NCI-H187 (cell line): ENCODE measurements around the gene RABGGTA.

Experiments
- DNase-seq, 2 experiments: peaks; one replicate each; lab custom pipeline; 2025; lab: John Stamatoyannopoulos, UW

The RABGGTA gene

DNA sequence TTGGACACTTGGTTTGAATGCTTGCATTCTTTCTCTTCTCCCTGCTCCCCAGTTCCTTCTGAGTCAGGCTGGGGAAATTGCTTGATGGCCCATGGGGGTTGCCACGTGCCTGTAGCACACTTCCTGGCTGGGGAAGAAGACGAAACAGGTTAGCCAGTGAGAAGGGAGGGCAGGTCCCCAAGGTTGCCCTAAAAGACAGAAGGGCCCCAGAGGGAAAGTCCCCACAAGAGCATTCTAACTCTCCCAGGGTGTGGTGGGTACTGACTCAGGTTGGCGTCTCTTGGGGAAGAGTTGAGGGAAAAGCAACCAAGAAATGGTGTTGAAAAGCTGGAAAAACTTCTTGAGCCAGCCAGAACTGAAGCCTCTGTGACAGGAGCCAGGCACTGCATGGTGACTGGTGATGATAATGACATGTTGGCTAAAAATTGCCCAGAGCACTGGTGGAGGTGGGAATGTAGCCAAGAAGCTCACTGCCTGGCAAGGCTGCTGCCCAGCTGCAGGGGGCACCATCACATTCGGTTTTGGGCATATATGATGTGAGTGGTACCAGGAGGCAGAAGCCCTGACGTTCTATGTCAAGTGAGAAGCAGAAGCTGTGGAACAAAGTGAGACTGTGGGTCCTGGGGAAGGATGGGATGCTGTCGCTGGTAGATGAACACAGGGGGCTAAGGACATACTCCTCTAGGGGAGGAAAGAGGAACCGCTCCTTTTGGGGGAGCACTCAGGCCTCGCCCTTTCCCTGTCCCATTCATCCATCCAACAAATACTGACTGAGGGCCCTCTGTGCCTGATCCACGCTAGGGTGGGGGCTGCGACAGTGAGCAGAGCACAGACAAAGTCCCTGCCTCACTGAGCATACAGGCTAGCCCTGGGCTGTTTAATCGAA is 8.1 kb upstream of the RABGGTA start:
- DNase-seq, result no peak

DNA sequence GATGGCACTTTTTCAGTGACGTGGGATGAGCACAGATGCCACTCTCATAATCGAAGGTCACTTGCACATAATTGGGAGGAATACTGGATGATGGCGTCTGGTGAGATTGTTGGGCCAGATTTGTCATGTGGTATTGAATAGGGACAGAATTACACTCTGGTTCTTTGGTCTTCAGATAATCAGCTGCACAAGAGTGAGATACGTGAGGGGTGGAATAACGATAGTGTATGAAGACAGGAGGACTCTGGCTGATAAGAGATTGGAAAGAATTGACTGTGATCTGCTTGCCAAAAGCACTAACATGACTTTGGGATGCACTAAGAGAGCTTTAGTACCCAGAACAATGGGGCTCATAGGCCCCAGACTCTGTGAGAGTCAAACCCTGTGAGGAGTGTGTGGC is 7.0 kb upstream of the RABGGTA start:
- DNase-seq, result no peak

DNA sequence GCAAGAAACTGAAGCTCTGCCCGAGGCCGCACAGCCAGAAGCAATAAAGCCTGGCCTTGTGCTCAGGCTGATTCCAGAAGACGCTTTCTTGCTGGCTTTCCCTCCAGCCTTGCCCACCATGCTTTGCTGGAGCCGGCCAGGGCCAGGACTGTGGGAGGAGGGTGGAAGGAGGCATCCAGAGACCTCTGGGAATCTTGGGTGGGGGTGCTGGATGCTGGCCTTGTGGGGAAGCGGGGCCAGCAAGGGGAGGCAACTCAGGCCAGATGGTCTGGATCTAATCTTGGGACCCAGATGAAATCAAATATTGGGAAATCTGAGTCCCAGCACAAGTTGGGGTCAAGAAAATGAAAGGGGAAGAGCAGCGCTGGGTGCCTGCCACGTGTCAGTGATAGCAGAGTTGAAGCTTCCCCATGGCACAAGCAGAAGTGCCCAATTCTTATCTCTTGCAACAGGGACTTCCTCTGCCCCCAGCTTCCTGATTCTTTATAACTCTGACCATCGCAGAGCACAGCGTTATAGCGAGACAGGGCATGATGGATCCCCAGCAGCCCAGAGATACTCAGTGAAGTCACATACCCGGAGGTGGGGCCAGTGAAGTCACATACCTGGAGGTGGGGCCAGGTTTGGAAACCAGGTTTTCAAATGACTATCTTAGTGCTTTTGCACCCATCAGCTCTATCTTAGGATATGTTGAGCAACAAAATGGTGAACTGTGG is 6.4 kb upstream of the RABGGTA start:
- no peak for DNase-seq

DNA sequence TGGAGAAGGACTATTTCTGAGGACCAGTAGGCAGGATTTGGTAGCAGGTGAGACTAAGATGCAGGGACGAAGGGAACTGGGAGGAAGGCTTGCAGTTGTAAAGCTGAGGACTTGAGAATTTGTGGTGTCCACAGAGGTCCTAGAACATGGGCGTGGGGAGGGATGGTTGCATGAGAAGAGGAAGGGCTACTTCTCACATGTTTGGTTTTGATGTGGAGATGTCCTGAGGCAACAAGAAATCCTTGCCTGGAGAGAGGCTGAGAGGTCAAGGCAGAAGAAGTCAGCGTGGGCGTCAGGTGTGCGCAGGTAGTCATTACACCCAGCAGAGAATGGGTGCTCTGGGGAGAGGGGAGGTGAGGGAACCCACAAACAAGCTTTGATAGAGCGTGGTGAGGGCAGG is 5.7 kb upstream of the RABGGTA start:
- no peak for DNase-seq

DNA sequence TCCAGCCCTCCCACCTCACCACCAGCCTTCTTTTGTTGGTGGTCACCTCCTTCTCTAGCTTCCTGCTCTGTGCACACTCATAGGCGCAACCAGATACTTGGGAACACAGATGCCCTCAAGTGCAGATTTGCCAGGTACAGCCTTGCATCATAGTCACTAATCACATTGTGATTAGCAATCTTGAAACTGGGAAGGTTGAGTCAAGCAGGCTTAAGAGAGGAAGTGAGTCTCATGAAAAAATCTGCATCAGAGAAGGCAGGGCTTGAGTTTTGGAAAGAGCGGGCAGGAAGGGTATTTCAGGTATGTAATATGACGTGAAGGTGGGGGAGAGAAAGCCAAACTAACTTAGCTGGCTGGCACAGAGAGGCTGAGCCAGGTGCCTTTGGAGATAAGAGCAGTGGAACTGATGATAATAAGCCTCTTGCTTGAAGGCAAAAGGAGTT is 2.7 kb upstream of the RABGGTA start:
- no peak for DNase-seq

DNA sequence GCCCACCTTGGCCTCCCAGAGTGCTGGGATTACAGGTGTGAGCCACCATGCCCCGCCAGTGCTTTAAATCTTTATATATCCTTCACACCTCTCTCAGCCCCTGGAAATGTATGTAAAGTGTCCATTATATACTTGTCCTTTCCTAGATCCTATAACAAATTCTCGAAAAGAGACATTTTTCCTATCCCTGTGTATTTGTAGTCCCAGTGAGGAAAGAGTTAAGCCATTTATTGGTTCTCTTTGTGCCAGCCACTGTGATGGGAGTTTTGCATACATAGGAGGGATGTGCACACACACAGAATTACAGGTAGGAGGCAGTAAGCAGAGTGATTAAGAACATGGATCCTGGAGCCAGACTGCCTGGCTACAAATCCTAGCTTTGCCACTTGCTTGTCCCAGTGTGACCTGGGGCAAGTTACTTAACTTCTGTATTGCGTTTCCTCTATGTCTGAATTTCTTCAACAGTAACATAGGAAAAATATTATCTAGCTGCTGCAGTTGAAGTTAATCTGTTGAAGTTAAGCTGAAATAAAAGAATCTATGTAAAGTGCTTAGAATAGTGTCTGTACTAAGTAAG is 2.1 kb upstream of the RABGGTA start:
- no peak for DNase-seq

DNA sequence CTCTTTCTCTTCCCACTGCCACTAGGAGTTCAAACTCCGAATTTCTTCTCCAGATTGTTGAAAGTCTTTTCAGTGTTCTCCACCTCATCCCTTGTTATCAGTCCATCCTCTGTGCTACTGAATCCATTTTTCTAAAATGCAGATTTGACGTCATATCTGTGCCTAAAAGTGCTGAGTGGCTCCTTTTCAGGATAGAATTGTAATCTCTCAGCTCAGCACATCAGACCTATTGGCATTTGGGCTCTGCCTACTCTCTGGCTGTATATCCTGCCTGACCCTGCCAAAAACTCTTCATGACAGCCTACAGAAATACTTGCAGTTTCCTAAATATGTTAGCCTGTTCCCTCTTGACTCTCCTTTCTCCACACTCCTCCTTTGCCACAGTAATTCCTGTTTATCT is 1.1 kb upstream of the RABGGTA start:
- DNase-seq, result no peak

DNA sequence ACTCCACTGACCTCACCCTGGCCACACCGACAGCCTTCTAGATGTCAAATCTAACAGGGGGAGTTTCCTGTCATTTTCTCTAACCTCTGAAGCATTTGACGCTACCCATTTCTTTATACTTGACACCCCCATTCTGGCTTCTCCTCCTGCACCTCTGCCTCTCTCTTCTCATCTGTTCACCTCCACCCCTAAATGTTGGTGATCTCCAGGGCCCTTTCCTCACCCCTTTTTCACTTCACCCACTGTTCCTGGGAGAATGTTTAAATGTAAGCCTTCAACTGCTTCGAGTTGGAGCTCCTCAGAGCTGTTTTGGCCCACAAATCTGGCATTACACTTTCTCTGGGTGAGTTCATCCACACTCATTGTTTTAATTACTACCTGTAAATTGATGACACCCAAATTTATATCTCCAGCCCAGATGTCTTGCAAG is 452 bp upstream of the RABGGTA start:
- no peak for DNase-seq

DNA sequence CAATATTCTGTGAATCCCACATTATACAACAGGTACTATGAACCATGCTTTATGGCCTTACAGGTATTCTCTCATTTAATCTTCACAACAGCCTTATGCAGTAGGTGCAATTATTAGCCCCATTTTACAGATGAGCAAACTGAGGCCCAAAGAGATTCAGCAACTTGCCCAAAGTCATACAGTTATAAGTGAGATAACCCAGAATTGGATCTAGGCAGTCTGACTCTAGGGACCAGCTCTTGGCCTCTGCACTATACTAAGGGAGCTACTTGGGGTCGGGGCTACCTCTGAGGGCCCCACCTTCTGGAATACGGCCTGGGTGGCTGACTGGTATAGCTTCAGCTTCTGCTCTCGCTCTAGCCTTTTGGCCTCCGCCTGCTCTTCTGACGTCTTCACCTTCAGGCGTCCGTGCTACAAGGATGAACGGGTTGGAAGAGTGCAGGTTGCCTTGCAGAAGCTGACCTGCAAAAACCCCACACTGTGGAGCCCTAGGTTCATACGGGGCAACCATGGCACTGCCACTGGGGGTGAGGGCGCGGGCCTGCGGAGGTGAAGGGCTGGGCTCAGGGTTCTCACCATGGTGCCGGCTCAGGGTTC is 762 bp downstream of the RABGGTA start:
- DNase-seq, result no peak

DNA sequence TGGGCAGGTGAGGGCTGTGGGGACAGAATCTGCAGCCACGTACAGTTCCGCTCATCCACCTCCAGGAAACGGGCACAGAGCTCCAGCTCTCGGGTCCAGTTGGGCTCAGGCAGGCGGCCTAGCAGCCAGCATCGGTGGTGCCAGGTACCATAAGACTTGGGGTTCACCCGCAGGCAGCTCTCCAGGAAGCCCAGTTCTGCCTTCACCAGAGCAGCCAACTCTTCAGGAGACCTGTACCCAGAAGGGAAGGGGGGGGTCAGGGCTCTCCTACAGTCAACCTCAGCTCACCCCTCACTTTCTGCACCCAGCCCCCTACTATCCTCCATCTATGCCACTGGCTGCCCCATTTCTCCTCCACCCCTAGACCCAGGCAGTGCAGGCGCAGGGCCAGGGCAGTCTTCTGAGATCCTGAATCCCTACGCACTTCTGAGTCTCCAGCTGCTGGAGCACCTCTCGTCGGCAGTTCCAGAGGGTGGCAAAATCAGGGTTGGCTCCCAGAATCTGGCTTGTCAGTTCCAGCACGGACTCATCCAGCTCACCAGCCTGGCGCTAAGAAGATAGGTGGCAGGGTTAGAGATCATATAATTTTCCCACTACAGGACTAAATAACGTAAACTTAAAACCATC is 1.4 kb downstream of the RABGGTA start:
- no peak for DNase-seq

DNA sequence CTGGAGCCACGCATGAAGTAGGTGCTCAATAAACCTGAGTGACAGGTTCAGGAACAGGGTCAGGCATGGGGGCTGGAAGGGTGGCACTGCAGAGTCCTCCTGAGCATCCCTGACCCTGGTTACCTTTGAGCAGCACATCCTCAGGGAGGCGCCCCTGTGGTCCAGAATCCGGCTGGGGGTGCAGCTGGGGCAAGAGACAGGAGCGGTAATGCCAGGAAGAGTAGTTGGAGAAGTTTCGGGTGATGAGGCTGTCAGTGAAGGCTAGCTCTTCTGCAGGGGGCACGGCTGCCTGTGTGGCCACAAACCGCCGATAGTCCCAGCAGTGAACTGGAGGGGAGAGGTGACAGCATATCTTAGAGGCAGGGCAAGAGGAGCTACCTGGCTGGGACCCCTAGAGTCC is 2.0 kb downstream of the RABGGTA start:
- no peak for DNase-seq

DNA sequence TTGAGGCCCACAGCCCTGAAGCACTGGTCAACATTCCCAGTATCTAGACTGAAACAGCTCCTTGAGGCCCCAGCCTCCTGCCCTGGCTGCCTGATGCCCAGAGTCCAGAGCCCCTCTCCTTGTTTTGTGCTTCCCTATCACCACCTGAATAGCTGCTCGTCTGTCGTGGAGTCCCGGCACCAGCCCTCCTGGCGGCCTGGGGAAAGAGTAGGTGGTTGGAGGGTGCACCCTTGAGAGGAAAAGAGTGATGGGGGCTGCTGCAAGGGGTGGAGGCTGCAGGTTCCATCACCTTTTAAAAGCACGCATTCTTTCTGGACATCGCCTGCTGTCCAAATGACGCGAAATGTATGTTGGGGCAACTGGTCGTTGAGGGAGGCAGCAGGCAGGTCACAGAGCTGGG is 3.2 kb downstream of the RABGGTA start:
- no peak for DNase-seq

DNA sequence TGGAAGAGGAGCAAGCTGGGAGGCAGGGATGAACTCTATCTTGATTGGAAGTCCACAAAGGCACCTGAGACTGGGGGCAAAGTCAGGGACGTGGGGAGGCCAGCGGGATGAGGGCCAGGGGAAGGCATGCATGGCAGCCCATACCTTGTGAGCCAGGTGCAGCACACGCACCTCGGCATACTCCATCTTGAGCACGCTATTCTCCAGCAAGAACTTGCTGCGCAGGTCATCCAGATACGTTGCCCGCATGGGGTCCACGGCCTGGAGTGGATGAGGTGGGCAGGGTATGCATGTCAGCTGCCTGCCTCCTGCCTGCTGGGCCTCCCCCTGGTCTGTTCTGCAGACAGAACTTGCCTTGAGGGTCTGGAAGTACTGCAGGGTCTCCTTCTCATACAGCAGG is 3.9 kb downstream of the RABGGTA start:
- no peak for DNase-seq

DNA sequence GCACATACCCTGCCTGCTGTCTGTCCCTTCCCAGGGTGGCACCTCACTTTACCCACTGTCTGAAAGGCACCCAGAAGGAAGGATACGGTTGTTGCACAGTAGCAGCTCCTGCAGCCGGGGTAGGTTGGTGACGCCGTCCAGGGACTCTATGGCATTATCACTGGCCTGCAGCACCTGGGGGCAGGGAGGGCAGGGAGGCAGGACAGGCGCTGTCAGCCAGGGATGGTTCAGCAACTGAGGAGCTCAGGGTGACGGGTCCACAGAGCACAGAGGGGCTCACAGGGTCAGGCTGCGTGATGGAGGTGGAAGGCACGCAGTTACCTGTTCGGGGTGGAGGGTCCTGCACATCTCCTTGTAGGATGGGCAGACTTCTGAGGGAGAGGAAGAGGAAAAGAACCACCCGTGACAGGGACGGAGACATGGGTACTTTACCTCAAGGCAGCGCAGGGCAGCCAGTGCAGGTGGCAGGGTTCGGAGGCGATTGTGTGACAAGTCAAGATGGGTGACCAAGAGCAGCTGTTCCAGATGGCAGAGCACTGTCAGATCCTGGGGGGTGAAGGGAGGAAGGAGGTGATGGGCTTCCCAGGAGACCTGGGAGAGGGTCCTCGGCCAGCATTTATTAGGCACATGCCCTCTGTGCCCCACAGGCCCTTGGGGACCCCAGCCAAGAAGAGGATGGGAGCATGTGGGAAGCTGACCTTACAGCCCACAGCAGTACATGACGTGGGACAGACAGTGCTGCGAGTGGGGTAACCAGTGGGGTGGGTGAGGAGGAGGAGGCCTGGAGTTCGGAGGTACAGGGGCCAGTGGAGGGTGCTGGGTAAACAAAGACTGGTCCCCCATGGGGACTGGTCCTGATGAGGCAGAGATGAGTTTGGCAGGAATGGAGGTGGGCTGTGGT is 4.8 kb downstream of the RABGGTA start:
- no peak for DNase-seq

DNA sequence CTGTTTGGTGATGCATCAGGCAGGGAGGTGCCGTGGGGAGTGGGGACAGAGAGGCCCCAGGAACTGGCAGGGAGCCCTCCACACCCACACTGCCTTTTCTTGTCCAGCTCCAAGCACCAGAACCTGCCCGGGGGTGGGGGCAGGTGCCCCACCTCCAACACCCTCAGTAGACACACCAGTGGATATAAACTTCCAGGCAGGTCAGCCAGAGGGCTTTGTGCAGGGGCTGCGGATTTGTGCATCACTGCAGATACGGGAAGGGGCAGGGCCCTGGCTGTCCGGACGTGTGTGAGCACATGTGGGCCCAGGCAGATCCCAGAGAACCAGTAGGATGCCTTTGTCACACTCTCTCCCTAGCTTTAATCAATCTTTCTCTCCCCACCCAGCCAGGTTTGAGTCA is 7.1 kb downstream of the RABGGTA start:
- DNase-seq, result no peak

DNA sequence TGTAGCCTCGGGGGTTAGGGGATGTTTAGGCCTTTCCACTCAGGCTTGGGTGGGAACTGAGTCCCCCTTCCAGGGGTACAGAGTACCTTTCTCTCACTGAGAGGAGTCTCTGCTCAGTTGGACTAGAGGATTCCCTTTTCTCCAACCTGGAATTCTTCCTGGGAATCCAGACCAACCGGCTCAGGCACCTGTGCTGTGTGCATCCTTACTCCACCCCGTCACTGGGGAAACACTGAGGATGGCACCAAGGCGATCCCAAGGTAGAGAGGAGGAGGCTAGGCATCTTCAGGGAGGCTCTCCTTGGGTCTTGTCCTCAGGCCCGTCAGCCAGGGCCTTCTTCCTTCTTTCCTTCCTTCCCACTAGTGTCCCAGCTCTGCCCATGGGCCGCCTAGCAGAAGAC is 7.5 kb downstream of the RABGGTA start:
- DNase-seq, result no peak

DNA sequence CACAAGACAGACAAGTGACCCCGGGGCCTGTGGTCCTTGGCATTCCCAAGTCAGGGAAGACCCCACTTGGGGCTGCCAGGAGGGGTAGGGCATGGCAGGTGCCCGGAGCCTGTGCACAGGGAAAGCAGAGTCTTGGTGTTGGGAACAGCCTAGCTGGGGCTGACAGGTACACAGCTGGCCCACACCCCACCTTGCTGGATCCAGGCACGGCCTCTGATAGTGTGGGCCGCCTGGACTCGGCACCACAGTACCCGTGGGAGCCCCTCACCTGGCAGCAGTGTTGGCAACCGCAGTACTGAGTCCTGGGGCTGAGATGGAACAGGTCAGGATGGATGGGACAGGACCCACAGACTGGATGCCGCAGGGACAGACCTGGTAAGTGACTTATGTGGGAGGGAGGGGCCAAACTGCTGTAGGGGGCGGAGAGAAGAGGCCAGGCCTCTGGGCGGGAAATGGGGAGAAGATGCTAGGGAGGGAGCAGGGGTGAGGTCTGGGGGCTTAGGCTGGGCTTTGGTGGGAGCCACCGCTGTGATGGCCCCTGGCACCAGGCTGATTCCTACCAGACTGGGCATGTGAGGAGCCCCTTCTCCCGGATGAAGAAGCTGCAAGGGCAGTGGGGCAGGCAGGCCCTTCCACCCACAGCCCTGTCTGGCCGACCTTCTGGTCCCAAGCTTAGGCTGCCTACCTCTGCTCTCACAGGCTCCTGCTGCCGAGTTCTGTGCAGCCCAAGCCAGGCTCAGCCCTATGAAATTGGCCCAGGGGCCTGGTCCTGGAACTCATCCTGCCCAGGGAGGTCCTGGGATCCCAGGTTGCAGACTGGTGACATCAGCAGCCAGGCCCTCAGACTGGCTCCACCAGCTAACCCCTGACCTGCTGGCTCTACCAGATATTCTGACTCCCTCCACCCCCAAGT is 8.3 kb downstream of the RABGGTA start, which contains the start of gene TGM1:
Gene TGM1, minus strand, starts transcription at position 357 of the 913 bp plus-strand sequence. CDS start 825 bp downstream, outside the sequence.
- DNase-seq, result no peak

DNA sequence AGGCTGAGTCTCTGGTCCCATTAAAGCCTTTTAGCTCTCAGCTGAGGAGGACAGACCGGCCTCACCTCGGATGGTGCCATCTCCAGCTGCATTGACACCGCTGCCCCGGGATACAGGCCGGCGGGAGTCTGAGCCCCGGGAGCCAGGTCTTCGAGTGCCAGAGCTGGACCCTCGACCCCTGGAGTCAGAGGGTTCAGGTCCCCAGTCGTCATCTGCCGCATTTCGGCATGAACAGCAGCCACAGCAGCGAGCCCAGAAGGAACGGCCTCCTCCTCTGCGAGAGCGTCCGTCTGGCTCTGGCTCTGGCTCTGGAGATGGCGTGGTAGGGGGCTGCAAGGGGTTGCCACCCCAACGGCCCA is 9.4 kb downstream of the RABGGTA start:
- no peak for DNase-seq

DNA sequence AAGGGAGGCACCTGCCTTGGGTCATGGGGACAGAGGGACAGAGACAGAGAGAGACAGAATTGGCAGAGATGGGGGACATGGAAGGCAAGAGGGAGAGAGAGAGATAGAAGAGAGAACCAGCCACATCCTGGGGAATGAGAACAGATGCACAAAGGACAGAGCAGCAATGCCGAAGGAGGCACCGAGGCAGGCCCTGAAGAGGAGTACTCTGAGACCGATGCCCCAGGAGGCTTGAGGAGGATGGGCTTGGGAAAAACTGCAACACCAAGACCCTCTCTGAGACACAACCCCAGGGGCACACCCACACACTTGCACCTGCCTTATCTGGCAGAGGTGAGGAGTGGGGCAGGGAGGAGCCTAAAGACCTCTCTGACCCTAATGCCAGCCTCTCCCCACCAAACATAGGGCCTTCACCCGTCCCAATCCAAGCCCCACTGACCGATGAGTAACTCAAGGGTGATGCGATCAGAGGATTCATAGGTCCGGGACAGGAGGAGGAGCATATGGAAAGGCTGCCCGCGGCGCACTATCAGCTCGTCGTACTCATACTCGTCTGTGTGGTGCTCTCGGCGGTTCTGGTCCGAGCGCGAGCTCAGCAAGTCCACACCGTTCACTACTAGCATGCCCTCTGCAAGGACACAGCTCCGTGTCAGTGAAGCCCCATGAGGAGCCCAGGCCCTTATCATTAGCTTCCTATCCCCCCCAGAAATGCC is 10.0 kb downstream of the RABGGTA start:
- no peak for DNase-seq
